Parietal lobe (tissue), 1 donor: ENCODE data around the gene EXPH5. TPM values are rescaled to one million over a fixed set of nuclear protein-coding genes. Genes with fewer than 3 reads are reported as not detected.

Experiments
- total RNA-seq: library from RNA; depleted of rRNA; stranded (reverse); fragments of >200 nt; gene quantifications from one replicate; pipeline ENCODE4 v1.2.3, GENCODE V29; 2014

Gene EXPH5
- total RNA-seq = 0.94 TPM

GRCh38 chr11:108593214-108593922 lies at the start of gene EXPH5:
TSS of gene EXPH5 (minus strand) at chr11:108593768. CDS start at chr11:108593536, 232 bp downstream.

GRCh38 chr11:108498046-108498815 lies 95.3 kb downstream of the EXPH5 start, which contains the start of gene POGLUT3:
TSS of gene POGLUT3 (minus strand) at chr11:108498384. CDS start at chr11:108498366, 18 bp downstream.

GRCh38 chr11:108467091-108467823 lies 126.3 kb downstream of the EXPH5 start, which contains the start of gene C11orf65:
TSS of gene C11orf65 (minus strand) at chr11:108467529. CDS start at chr11:108461559, 5,970 bp downstream.

Other genes starting within 250 kb of the EXPH5 start
- 1.6 TPM for gene C11orf65, start 126.2 kb downstream of the EXPH5 start, total RNA-seq
- 6.3 TPM for gene POGLUT3, start 95.4 kb downstream of the EXPH5 start, total RNA-seq
- 24.4 TPM for gene DDX10, start 71.3 kb upstream of the EXPH5 start, total RNA-seq